Muscle layer of duodenum (tissue), 2 donors: ENCODE measurements around the gene TAF10.

Experiments used
- H3K27ac ChIP-seq: one replicate; pipeline ENCODE4 v1.7.0; 2013; ENCODE audit warnings: mild to moderate bottlenecking, low read length
- H3K27me3 ChIP-seq: one replicate; pipeline ENCODE4 v1.7.0; 2013; ENCODE audit warnings: low read depth, mild to moderate bottlenecking, control low read depth, low read length
- H3K36me3 ChIP-seq, 2 donors: one replicate each; pipeline ENCODE4 v1.7.0; 2013; ENCODE audit warnings: low read length in 2 of 2, control low read depth in 1 of 2, mild to moderate bottlenecking in 1 of 2; ENCODE audit not compliant: insufficient read depth in 2 of 2, control insufficient read depth in 1 of 2
- H3K4me1 ChIP-seq, 2 donors: one replicate each; pipeline ENCODE4 v1.7.0; 2013; ENCODE audit warnings: low read length in 2 of 2, mild to moderate bottlenecking in 2 of 2, control low read depth in 1 of 2, moderate library complexity in 1 of 2; ENCODE audit not compliant: insufficient read depth in 2 of 2, control insufficient read depth in 1 of 2
- H3K4me3 ChIP-seq, 2 donors: one replicate each; pipeline ENCODE4 v1.7.0; 2013; ENCODE audit warnings: low read length in 2 of 2, low read depth in 1 of 2, mild to moderate bottlenecking in 1 of 2
- H3K9me3 ChIP-seq, 2 donors: one replicate each; pipeline ENCODE4 v1.7.0; 2013; ENCODE audit warnings: low read length in 2 of 2, control low read depth in 1 of 2, mild to moderate bottlenecking in 1 of 2; ENCODE audit not compliant: control insufficient read depth in 1 of 2
- donor health status: healthy.

The TAF10 gene

DNA sequence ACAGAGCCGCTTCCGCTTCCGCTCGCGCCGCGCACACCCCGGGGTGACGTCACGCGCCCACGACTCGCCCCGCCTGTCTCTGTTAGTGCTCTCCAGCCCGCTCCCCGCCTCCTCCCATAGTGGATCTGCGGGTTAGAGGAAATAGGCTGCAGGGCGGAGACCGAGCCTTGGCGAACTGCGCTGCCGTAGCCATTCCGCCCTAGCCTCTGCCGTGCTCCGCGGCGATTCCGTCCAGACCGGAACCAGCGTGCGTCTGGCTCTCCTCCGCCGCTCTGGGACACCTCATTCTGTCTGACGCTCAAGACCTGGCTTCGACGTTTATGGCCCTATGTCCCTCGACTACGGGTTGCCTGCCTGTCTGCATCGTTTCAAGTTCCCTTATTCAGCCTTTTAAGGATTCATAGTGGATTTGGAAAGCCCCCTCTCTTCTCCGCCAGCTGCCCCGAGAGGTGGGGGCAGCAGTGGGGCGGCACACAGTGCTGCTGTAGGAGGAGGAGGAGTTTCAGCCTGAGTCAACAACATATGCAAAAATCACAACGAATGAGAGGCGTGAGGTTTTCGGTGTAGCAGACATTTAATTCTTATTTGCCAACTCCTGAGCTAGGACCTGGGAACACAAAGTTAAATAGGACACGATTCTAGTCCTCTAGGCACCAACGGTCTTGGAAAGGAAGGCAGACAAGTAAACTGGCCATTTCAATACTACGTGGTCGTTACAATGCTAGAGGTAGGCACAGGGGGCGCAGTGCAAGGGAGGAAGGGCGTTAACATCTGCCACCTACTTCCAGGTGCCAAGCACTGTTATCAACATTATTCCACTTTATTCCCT, at the start of gene TAF10:
Gene TAF10 (minus strand): TSS at position 4 of the 829 bp plus-strand sequence. CDS start 27 bp downstream, outside the sequence.
- H3K4me1 ChIP-seq, result peaks cover 27 to 52% of the 10 kb centered on the region in 2 donors
- H3K4me3 ChIP-seq, result peak within 1 kb of the TSS; percentile 75 to 77
- H3K27me3 ChIP-seq, result no peaks in the 10 kb centered on the region
- H3K9me3 ChIP-seq, result no peaks in the 10 kb centered on the region
- H3K27ac ChIP-seq, result peak within 1 kb of the TSS; percentile 97
- peaks cover 59 to 64% of the 10 kb centered on the region in 2 donors for H3K36me3 ChIP-seq

DNA sequence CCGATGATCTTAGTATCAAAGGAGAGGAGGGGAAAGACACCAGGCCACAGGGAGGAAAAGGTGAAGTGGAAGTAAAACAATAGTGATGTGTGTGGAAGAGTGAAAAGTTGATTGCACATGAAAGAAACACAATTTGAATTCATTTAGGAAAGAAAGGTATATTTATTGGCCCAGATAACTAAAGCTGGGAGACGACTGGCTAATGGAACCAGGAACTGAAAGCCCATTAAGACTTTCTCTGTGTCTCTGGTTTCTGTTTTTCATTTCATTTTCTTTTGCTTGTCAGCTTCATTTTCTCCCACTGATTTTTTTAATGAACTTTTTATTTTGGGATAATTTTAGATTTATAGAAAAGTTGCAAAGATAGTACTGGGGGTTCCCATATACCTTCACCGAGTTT, 48.7 kb upstream of the TAF10 start:
- H3K27me3 ChIP-seq, result no peaks in the 10 kb centered on the region
- peaks cover 0 to 5% of the 10 kb centered on the region in 2 donors for H3K4me1 ChIP-seq
- H3K9me3 ChIP-seq, result no peaks in the 10 kb centered on the region
- H3K36me3 ChIP-seq, result no peaks in the 10 kb centered on the region
- H3K27ac ChIP-seq, result no peak overlapping the region
- H3K4me3 ChIP-seq, result no peak overlapping the region

DNA sequence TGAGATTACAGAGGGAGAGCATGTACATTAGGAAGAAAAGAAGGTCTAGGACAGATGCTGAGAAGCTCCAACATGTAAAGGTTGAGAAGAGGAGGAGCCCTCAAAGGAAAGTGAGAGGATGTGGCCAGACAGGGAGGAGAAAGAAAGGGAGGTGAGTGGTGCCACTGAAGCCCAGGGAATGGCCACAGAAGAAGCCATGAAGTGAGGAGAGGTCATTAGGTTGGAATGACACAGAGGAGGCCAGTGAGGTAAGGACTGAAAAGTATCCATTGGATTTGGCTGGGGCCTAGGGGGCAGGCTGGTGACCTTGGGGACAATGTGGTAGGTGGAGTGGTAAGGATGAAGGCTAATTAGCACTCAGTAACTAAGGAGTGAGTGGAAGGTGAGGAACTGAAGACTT, 46.6 kb upstream of the TAF10 start:
- Histone ChIP-seq H3K4me1 (peaks cover 4 to 6% of the 10 kb centered on the region in 2 donors), H3K4me3 (no peak overlapping the region), H3K9me3 (no peaks in the 10 kb centered on the region), H3K36me3 (no peaks in the 10 kb centered on the region), H3K27me3 (no peaks in the 10 kb centered on the region), H3K27ac (no peak overlapping the region)

- no peak overlapping the region for H3K4me3 ChIP-seq
- H3K27me3 ChIP-seq, result no peaks in the 10 kb centered on the region
- peaks cover 6 to 9% of the 10 kb centered on the region in 2 donors for H3K4me1 ChIP-seq
- H3K36me3 ChIP-seq, result no peaks in the 10 kb centered on the region
- no peaks in the 10 kb centered on the region for H3K9me3 ChIP-seq
- no peak overlapping the region for H3K27ac ChIP-seq
These were observed 45.3 kb upstream of the TAF10 start for GRCh38 chr11:6657346-6657745.

- no peak overlapping the region for H3K4me3 ChIP-seq
- no peaks in the 10 kb centered on the region for H3K9me3 ChIP-seq
- no peaks in the 10 kb centered on the region for H3K27me3 ChIP-seq
- peaks cover 6 to 9% of the 10 kb centered on the region in 2 donors for H3K4me1 ChIP-seq
- no peak overlapping the region for H3K27ac ChIP-seq
- H3K36me3 ChIP-seq, result no peaks in the 10 kb centered on the region
These were observed 44.9 kb upstream of the TAF10 start for GRCh38 chr11:6656936-6657335.

DNA sequence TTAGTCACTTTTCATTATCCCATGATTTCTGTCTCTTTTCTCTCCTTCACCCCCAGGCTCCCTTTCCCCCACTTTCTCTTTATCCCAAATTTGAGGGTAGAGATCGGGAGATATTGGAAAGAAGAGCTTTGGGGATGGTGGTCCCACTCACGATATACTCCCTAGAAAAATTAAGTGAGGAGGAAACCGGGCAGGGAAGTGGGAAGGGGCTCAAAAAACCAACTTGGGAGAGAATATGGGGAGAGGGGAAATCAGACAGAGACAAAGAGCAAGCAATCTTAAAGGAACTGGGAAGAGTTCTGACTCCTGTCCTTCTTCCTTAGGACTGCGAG, 44.5 kb upstream of the TAF10 start:
- peak overlapping the region; percentile 53 to 57 for H3K4me3 ChIP-seq
- no peaks in the 10 kb centered on the region for H3K36me3 ChIP-seq
- peak overlapping the region; percentile 82 for H3K27ac ChIP-seq
- H3K27me3 ChIP-seq, result no peaks in the 10 kb centered on the region
- H3K9me3 ChIP-seq, result no peaks in the 10 kb centered on the region
- H3K4me1 ChIP-seq, result peaks cover 6 to 9% of the 10 kb centered on the region in 2 donors

- Histone ChIP-seq H3K27ac (peak within 1 kb of the TSS; percentile 82), H3K36me3 (no peaks in the 10 kb centered on the region), H3K4me3 (peak within 1 kb of the TSS; percentile 57 to 67), H3K9me3 (no peaks in the 10 kb centered on the region), H3K4me1 (peaks cover 6 to 9% of the 10 kb centered on the region in 2 donors), H3K27me3 (no peaks in the 10 kb centered on the region)
These were observed 44.0 kb upstream of the TAF10 start, which contains the start of gene DCHS1 for GRCh38 chr11:6655790-6656583. Gene DCHS1, minus strand, starts transcription at chr11:6655809. Its CDS starts 14,196 bp downstream, at chr11:6641613.

DNA sequence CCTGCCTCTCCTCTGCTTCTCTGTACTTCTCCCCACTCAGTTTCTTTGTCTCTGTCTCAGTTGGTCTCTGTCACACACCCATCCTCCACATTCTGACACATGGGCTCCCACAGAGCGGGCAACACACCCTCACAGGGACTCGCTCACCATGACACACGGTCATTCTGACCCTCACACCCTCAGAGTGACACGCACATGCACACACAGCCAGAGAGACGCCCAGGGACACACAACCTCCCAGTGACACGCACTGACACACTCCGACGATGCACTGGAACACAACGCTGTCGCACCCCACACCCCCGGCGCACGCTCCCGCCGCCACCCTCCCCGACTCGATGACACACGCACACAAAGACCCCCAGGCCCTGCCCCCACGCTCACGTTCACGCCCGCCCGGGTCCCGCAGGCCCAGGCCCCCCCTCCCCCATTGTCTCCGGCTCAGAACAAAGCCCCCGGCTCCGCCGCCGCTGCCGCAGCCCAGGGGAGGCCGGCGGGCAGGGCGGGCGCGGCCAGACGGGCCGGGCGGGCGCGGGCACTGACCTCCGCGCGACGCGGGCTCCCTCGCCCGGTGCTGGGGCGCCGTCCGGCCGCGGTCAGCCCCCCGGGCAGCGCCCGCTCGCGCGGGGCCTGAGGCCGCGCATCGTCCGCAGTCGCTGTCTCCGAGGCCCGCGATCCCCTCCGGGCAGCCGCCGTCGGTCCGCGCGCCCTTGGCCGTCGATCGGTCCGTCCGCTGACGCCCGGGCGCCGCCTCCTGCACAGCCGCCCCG, 43.2 kb upstream of the TAF10 start:
- Histone ChIP-seq H3K4me3 (peak overlapping the region; percentile 54 to 67), H3K27ac (peak overlapping the region; percentile 14), H3K27me3 (no peaks in the 10 kb centered on the region), H3K9me3 (no peaks in the 10 kb centered on the region), H3K36me3 (no peaks in the 10 kb centered on the region), H3K4me1 (peaks cover 6 to 9% of the 10 kb centered on the region in 2 donors)

GRCh38 chr11:6654281-6655019, 42.4 kb upstream of the TAF10 start:
- peaks cover 6 to 9% of the 10 kb centered on the region in 2 donors for H3K4me1 ChIP-seq
- H3K27ac ChIP-seq, result peak overlapping the region; percentile 14

GRCh38 chr11:6653656-6654055, 41.6 kb upstream of the TAF10 start:
- Histone ChIP-seq H3K27ac (no peak overlapping the region), H3K36me3 (no peaks in the 10 kb centered on the region), H3K4me1 (peaks cover 10 to 12% of the 10 kb centered on the region in 2 donors), H3K4me3 (peak overlapping the region in 1 of 2 donors; percentile 67), H3K27me3 (no peaks in the 10 kb centered on the region), H3K9me3 (no peaks in the 10 kb centered on the region)

More at GRCh38 chr11:6654281-6655019, 42.4 kb upstream of the TAF10 start:
- H3K36me3 ChIP-seq, result no peaks in the 10 kb centered on the region
- H3K27me3 ChIP-seq, result no peaks in the 10 kb centered on the region
- H3K4me3 ChIP-seq, result peak overlapping the region; percentile 54 to 67
- no peaks in the 10 kb centered on the region for H3K9me3 ChIP-seq
